ENCODE measurements around the gene PXYLP1. TPM values are rescaled to one million over a fixed set of nuclear protein-coding genes. Genes with fewer than 3 reads are reported as not detected.

PXYLP1 gene
- total and polyA plus RNA-seq, 10 of the 15 experiments (the other 5 are each of a cell fraction or from before 2014, with no cell fraction given), result 0.06 to 1.7 (median 0.35) TPM

GRCh38 chr3:141202682-141203081 is 28.9 kb upstream of the PXYLP1 start:
- in situ Hi-C loops (cut with MboI) (no loop called here), intact Hi-C loops (cut with micrococcal nuclease; ENCODE audit: unreplicated experiment) (no loop called here)
- ChIA-PET POLR2A (no interaction called here), SMC1A (ENCODE audit: uncharacterized antibody, unreplicated experiment) (no interaction called here), CTCF (interaction anchor here (0.5 to 3.4 kb wide), 3 partner anchors 10 to 252 kb away, joined by 3 to 15 read pairs (median 4); no protein-coding TSS in a partner anchor), RAD21 (ENCODE audit: unreplicated experiment) (no interaction called here)
- TF ChIP-seq POU2F2 (IDR thresholded peaks at IDR 0.05; ENCODE audit: borderline replicate concordance, low read depth, low read length), result no peak
- no peak for TF ChIP-seq MYC (IDR thresholded peaks at IDR 0.05; ENCODE audit: insufficient read depth, insufficient read length, insufficient replicate concordance, low read length, severe bottlenecking)
- 46% methylated on average over 4 of the region's 4 CpGs for WGBS (ENCODE audit: insufficient coverage, insufficient replicate concordance, low lambda C conversion rate, missing lambda C conversion rate)
- H3K27ac ChIP-seq (ENCODE audit: control insufficient read depth, insufficient read depth), result no peak overlapping the region
- no peaks in the 10 kb centered on the region for H3K36me3 ChIP-seq (ENCODE audit: control insufficient read depth in 2 of 2, insufficient read depth in 2 of 2, low read length in 1 of 2)
- no peak overlapping the region for H3K4me2 ChIP-seq (ENCODE audit: control insufficient read depth, insufficient read depth)
- H3K4me1 ChIP-seq (ENCODE audit: control insufficient read depth, insufficient read depth, low read length), result no peaks in the 10 kb centered on the region
- H3K79me2 ChIP-seq (ENCODE audit: control insufficient read depth, insufficient read depth, low read length), result no peaks in the 10 kb centered on the region
- peaks cover 0 to 2% of the 10 kb centered on the region in 2 experiments; a peak in 1 of 4 replicates for H3K27me3 ChIP-seq (replicated peaks in 1 of 2; ENCODE audit: control insufficient read depth in 2 of 2, insufficient read depth in 2 of 2, low read length in 1 of 2)
- FAIRE-seq, result no peak
- no peak for DNase-seq (ENCODE audit: low read depth, low spot score)
- no peak overlapping the region for H3K4me3 ChIP-seq
- H3K9me3 ChIP-seq (replicated peaks; ENCODE audit: control insufficient read depth, insufficient read depth, low read length), result no peaks in the 10 kb centered on the region
- no peaks in the 10 kb centered on the region for H4K20me1 ChIP-seq (ENCODE audit: control insufficient read depth, insufficient read depth)
- BruUV-seq (replicated peaks), result no TSS peak
- ATAC-seq, result no peak
- no peak overlapping the region for H2AFZ ChIP-seq (ENCODE audit: control insufficient read depth, low read depth, low read length)
- H3K9ac ChIP-seq (ENCODE audit: control insufficient read depth, insufficient read depth, low read length), result no peak overlapping the region

- intact Hi-C loops (cut with micrococcal nuclease; ENCODE audit: unreplicated experiment) (no loop called here), in situ Hi-C loops (cut with MboI) (no loop called here)
- RAD21 ChIA-PET (ENCODE audit: unreplicated experiment), result no interaction called here
- Histone ChIP-seq H3K4me2 (ENCODE audit: control insufficient read depth, insufficient read depth) (no peak overlapping the region), H3K79me2 (ENCODE audit: control insufficient read depth, insufficient read depth, low read length) (no peaks in the 10 kb centered on the region), H3K27me3 (replicated peaks in 1 of 2; ENCODE audit: control insufficient read depth in 2 of 2, insufficient read depth in 2 of 2, low read length in 1 of 2) (peaks cover 0 to 2% of the 10 kb centered on the region in 2 experiments; a peak in 1 of 4 replicates), H2AFZ (ENCODE audit: control insufficient read depth, low read depth, low read length) (no peak overlapping the region), H3K27ac (ENCODE audit: control insufficient read depth, insufficient read depth) (no peak overlapping the region), H3K36me3 (ENCODE audit: control insufficient read depth in 2 of 2, insufficient read depth in 2 of 2, low read length in 1 of 2) (no peaks in the 10 kb centered on the region), H4K20me1 (ENCODE audit: control insufficient read depth, insufficient read depth) (no peaks in the 10 kb centered on the region), H3K9me3 (replicated peaks; ENCODE audit: control insufficient read depth, insufficient read depth, low read length) (no peaks in the 10 kb centered on the region), H3K4me3 (no peak overlapping the region), H3K4me1 (ENCODE audit: control insufficient read depth, insufficient read depth, low read length) (no peaks in the 10 kb centered on the region), H3K9ac (ENCODE audit: control insufficient read depth, insufficient read depth, low read length) (no peak overlapping the region)
- no peak for DNase-seq (ENCODE audit: low read depth, low spot score)
- BruUV-seq (replicated peaks), result no TSS peak
- ATAC-seq, result no peak
- POLR2A ChIA-PET, result no interaction called here
- WGBS (ENCODE audit: insufficient coverage, insufficient replicate concordance, low lambda C conversion rate, missing lambda C conversion rate), result 23% methylated on average over 4 of the region's 4 CpGs
- CTCF ChIA-PET, result interaction anchor here (3.4 kb wide), 1 partner anchor 11 kb away, joined by 15 read pairs; no protein-coding TSS in a partner anchor
- SMC1A ChIA-PET (ENCODE audit: uncharacterized antibody, unreplicated experiment), result no interaction called here
- no peak for FAIRE-seq
- no peak for TF ChIP-seq POLR2A (IDR thresholded peaks at IDR 0.05; ENCODE audit: low read depth, low read length)
- TF ChIP-seq PAX5 (IDR thresholded peaks at IDR 0.05; ENCODE audit: borderline replicate concordance, low read depth, low read length), result no peak
- no peak for TF ChIP-seq PRDM15 (CRISPR knock-in tag; IDR thresholded peaks at IDR 0.05)
These were observed 27.8 kb upstream of the PXYLP1 start for GRCh38 chr3:141203866-141204265.

Measured in GM12878 (cell line).